K562 (cell line): Measurements from ENCODE around the gene RNGTT. TPM values are rescaled to one million over a fixed set of nuclear protein-coding genes. Genes with fewer than 3 reads are reported as not detected.

Source experiments
- BHLHE40 ChIP-seq: IDR thresholded peaks from 2 replicates; pipeline ENCODE4 v1.6.1; 2011; ENCODE audit warnings: low read length, improper control_type of control experiment
- FOSL1 ChIP-seq: fragments of 200-800 bp; sonication (Bioruptor generic); conservative IDR thresholded peaks from 2 replicates; pipeline ENCODE4 v1.6.1; 2016; ENCODE audit warnings: missing genetic modification characterization, missing compliant biosample characterization
- HMBOX1 ChIP-seq: sonication (generic); IDR thresholded peaks from 2 replicates; pipeline ENCODE4 v1.6.1; 2016
- JUND ChIP-seq, 2 experiments: IDR thresholded peaks; 2 replicates in 1 of 2; 3 replicates in 1 of 2; pipeline ENCODE4 v1.6.1; 2011; ENCODE audit warnings: borderline replicate concordance in 2 of 2, low read depth in 2 of 2, low read length in 2 of 2, improper control_type of control experiment in 1 of 2, missing biosample characterization in 1 of 2, missing genetic modification characterization in 1 of 2, missing genetic modification reagents in 1 of 2
- KLF16 ChIP-seq: IDR thresholded peaks from 2 replicates; pipeline ENCODE4 v1.6.1; 2016; ENCODE audit warnings: antibody characterized with exemption
- PKNOX1 ChIP-seq: fragments of 450-650 bp; IDR thresholded peaks from 2 replicates; pipeline ENCODE4 v1.6.1; 2016
- SMARCC2 ChIP-seq: fragments of 450-650 bp; IDR thresholded peaks from 2 replicates; pipeline ENCODE4 v1.6.1; 2017; ENCODE audit warnings: antibody characterized with exemption, moderate library complexity, mild to moderate bottlenecking, low read depth
- SRSF9 ChIP-seq: fragments of 200-400 bp; formaldehyde crosslinking; IDR thresholded peaks from 2 replicates; pipeline ENCODE4 v1.6.1; 2017; ENCODE audit warnings: low read depth, low read length, borderline replicate concordance
- TEAD4 ChIP-seq, 2 experiments: sonication (generic) in 1 of 2; formaldehyde crosslinking in 1 of 2; IDR thresholded peaks; 2 replicates each; pipeline versions ENCODE4 v1.6.1 to v1.8.0; 2012 to 2022; ENCODE audit warnings: borderline replicate concordance in 1 of 2, inconsistent platforms in 1 of 2, low read length in 1 of 2, mild to moderate bottlenecking in 1 of 2, missing genetic modification reagents in 1 of 2
- polyA plus RNA-seq, 8 experiments: library from polyadenylated mRNA; depleted of rRNA in 4 of 8; stranded (reverse) in 5 of 8; unstranded in 3 of 8; fragments of >200 nt; fragmentation: Nextera tagmentation in 2 of 8; fragmentation: Illumina TruSeq in 1 of 8; extraction: Ambion mirVana in 2 of 8; extraction: Trizol in 1 of 8; gene quantifications; 2 replicates each; pipeline versions ENCODE4 v1.2.1 to v1.2.3, GENCODE V29; 2011 to 2014; ENCODE audit warnings: inconsistent platforms in 1 of 8, missing spikeins in 1 of 8
- total RNA-seq, 7 experiments: library from RNA; depleted of rRNA in 6 of 7; stranded (reverse); fragments of >200 nt in 6 of 7; fragmentation: Illumina TruSeq in 2 of 7; extraction: Trizol in 2 of 7; gene quantifications; 2 replicates each; pipeline versions ENCODE4 v1.2.1 to v1.2.3, GENCODE V29; 2011 to 2021; ENCODE audit warnings: low replicate concordance in 1 of 7

Gene RNGTT
- total and polyA plus RNA-seq, 9 of the 15 experiments (the other 6 are each of a cell fraction or from before 2014, with no cell fraction given): 6.1 to 31.7 (median 19.5) TPM

- TF ChIP-seq JUND (IDR thresholded peaks at IDR 0.05; ENCODE audit: borderline replicate concordance, low read depth, low read length) (peak; percentile 22; the same call in 1 of the 2 replicates), JUND (tag; IDR thresholded peaks at IDR 0.05; ENCODE audit: borderline replicate concordance, low read depth, low read length) (no peak), FOSL1 (tag) (peak; percentile 57), PKNOX1 (peak; percentile 37), KLF16 (no peak), SMARCC2 (peak; percentile 23; the same call in 1 of the 2 replicates), HMBOX1 (0 out of 2 replicates have a peak, but pooled peaks have one; percentile 28), SRSF9 (no peak), TEAD4 (IDR thresholded peaks at IDR 0.05; ENCODE audit: low read length) (peak; percentile 42; the same call in 1 of the 2 replicates), TEAD4 (CRISPR knock-in tag; IDR thresholded peaks at IDR 0.05; ENCODE audit: borderline replicate concordance) (no peak), BHLHE40 (peak; percentile 33; the same call in 1 of the 2 replicates)
These were observed 258.4 kb downstream of the RNGTT start (continued) for GRCh38 chr6:88704980-88705379.
